Naive thymus-derived CD4-positive, alpha-beta T cell (primary cell): ENCODE data around the gene KIAA0232. TPM values are rescaled to one million over a fixed set of nuclear protein-coding genes. Genes with fewer than 3 reads are reported as not detected.

Experiments
- ATAC-seq: fragments of 150-1000 bp; cut with Tn5 transposase; 2 replicates; pipeline ENCODE4 v1.10.0; 2021; ENCODE audit warnings: mild to moderate bottlenecking, moderate library complexity
- CTCF ChIA-PET: fragments of 350-600 bp; sonication (Branson Sonifier 250); formaldehyde crosslinking; loops from one replicate; lab custom pipeline; 2021; ENCODE audit warnings: antibody characterized with exemption; lab: Charles Lee
- POLR2A ChIA-PET: fragments of 350-600 bp; sonication (Branson Sonifier 250); formaldehyde crosslinking; loops from one replicate; lab custom pipeline; 2021; ENCODE audit warnings: antibody characterized with exemption, inconsistent platforms; lab: Charles Lee
- DNase-seq, 9 donors: peaks; one replicate each; pipeline versions ENCODE4 v3.0.0 to v3.0.0-alpha.2; 2020 to 2022; ENCODE audit warnings: mixed read lengths in 1 of 9
- H3K27ac ChIP-seq: one replicate; pipeline ENCODE4 v1.7.0; 2013; ENCODE audit warnings: mild to moderate bottlenecking, low read depth, low read length, moderate library complexity
- H3K27me3 ChIP-seq, 2 donors: one replicate each; pipeline ENCODE4 v1.7.0; 2013; ENCODE audit warnings: low read length in 2 of 2, mild to moderate bottlenecking in 2 of 2, moderate library complexity in 2 of 2; ENCODE audit not compliant: control insufficient read depth in 2 of 2, insufficient read depth in 2 of 2
- H3K36me3 ChIP-seq, 3 experiments: 1 replicate in 2 of 3; 2 replicates in 1 of 3; pipeline ENCODE4 v1.7.0; 2013; ENCODE audit warnings: low read length in 3 of 3, mild to moderate bottlenecking in 3 of 3, moderate library complexity in 1 of 3; ENCODE audit not compliant: insufficient read depth in 3 of 3, control insufficient read depth in 2 of 3
- H3K4me1 ChIP-seq, 2 donors: one replicate each; pipeline ENCODE4 v1.7.0; 2013; ENCODE audit warnings: low read length in 2 of 2, mild to moderate bottlenecking in 2 of 2, moderate library complexity in 1 of 2; ENCODE audit not compliant: control insufficient read depth in 2 of 2, insufficient read depth in 2 of 2
- H3K4me3 ChIP-seq: 2 replicates; pipeline ENCODE4 v1.7.0; 2013; ENCODE audit warnings: mild to moderate bottlenecking, low read length
- H3K9me3 ChIP-seq, 3 experiments: 1 replicate in 2 of 3; 2 replicates in 1 of 3; pipeline ENCODE4 v1.7.0; 2013; ENCODE audit warnings: low read length in 3 of 3; ENCODE audit not compliant: control insufficient read depth in 2 of 3
- H3K27ac Mint-ChIP-seq, 9 donors: one replicate each; pipeline ENCODE4 v1.8.0; 2020 to 2022; ENCODE audit warnings: mixed read lengths in 9 of 9, mild to moderate bottlenecking in 8 of 9, moderate library complexity in 5 of 9, inconsistent platforms in 2 of 9
- H3K27me3 Mint-ChIP-seq, 5 donors: one replicate each; pipeline ENCODE4 v1.8.0; 2021 to 2022; ENCODE audit warnings: mixed read lengths in 5 of 5, mild to moderate bottlenecking in 1 of 5
- H3K36me3 Mint-ChIP-seq, 5 donors: one replicate each; pipeline ENCODE4 v1.8.0; 2020 to 2022; ENCODE audit warnings: mixed read lengths in 5 of 5, mild to moderate bottlenecking in 3 of 5, inconsistent platforms in 1 of 5
- H3K4me1 Mint-ChIP-seq, 7 donors: one replicate each; pipeline ENCODE4 v1.8.0; 2020 to 2022; ENCODE audit warnings: mixed read lengths in 7 of 7, mild to moderate bottlenecking in 3 of 7, inconsistent platforms in 1 of 7
- H3K4me3 Mint-ChIP-seq, 10 donors: one replicate each; pipeline ENCODE4 v1.8.0; 2020 to 2022; ENCODE audit warnings: mild to moderate bottlenecking in 10 of 10, mixed read lengths in 10 of 10, moderate library complexity in 6 of 10, inconsistent platforms in 2 of 10
- H3K9me3 Mint-ChIP-seq, 11 donors: one replicate each; pipeline ENCODE4 v1.8.0; 2020 to 2022; ENCODE audit warnings: mixed read lengths in 11 of 11, mild to moderate bottlenecking in 4 of 11, inconsistent platforms in 1 of 11, moderate library complexity in 1 of 11
- intact Hi-C, 2 donors: fragments of 100-400 bp; cut with micrococcal nuclease; formaldehyde crosslinking; loops; one replicate each; pipeline ENCODE4 v1.15.1; 2023
- polyA plus RNA-seq, 2 donors: library from polyadenylated mRNA; unstranded; fragments of 300-500 nt; fragmentation: Illumina TruSeq; gene quantifications; one replicate each; pipeline ENCODE4 v1.2.3, GENCODE V29; 2021
- total RNA-seq, 6 experiments: library from RNA in 5 of 6; stranded (reverse) in 5 of 6; gene quantifications; 1 replicate in 5 of 6; 2 replicates in 1 of 6; pipeline ENCODE4 v1.2.3 and lab custom pipeline; 2021 to 2026

Gene KIAA0232
- total and polyA plus RNA-seq, 7 experiments from 2014 or later = 12.0 to 24.2 (median 17.2) TPM

- Histone ChIP-seq H3K27me3 (no peaks in the 10 kb centered on the region), H3K36me3 (peaks cover 0 to 4% (median 0%) of the 10 kb centered on the region in 3 experiments), H3K27ac (peak overlapping the region; percentile 43), H3K9me3 (no peaks in the 10 kb centered on the region), H3K4me1 (peaks cover 20 to 23% of the 10 kb centered on the region in 2 donors), H3K4me3 (no peak overlapping the region)
- Mint-ChIP-seq H3K36me3 (no peaks in the 10 kb centered on the region), H3K9me3 (no peaks in the 10 kb centered on the region), H3K27ac (peak overlapping the region; percentile 43 to 89 (median 80)), H3K4me1 (peaks cover 28 to 76% (median 69%) of the 10 kb centered on the region in 7 donors), H3K27me3 (no peaks in the 10 kb centered on the region), H3K4me3 (peak overlapping the region in 9 of 10 donors; percentile 4 to 84 (median 43))
- ChIA-PET CTCF (interaction anchor here (0.7 to 1.6 kb wide), 4 partner anchors 11 to 93 kb away, joined by 3 to 4 read pairs (median 3); no protein-coding TSS in a partner anchor), POLR2A (interaction anchor here (0.6 to 2.2 kb wide), 5 partner anchors 11 to 139 kb away, joined by 3 to 7 read pairs (median 5); partner anchors contain the start of genes BLOC1S4 and MRFAP1L1)
- DNase-seq (no peak), ATAC-seq (no peak)
- intact Hi-C loops = loop anchor here in 1 of 2 donors (5.0 to 10.0 kb wide), 3 partner anchors 205 to 1377 kb away; partner anchors contain the start of genes ABLIM2 and MAN2B2
Measured at GRCh38 chr4:6779667-6780565, 2.6 kb upstream of the KIAA0232 start.

- DNase-seq = no peak
- Histone ChIP-seq H3K4me1 (peaks cover 27 to 31% of the 10 kb centered on the region in 2 donors), H3K9me3 (no peaks in the 10 kb centered on the region), H3K36me3 (peaks cover 0 to 4% (median 0%) of the 10 kb centered on the region in 3 experiments), H3K27me3 (no peaks in the 10 kb centered on the region), H3K4me3 (no peak overlapping the region), H3K27ac (peak overlapping the region; percentile 97)
- Mint-ChIP-seq H3K9me3 (no peaks in the 10 kb centered on the region), H3K27ac (peak overlapping the region; percentile 15 to 89 (median 80)), H3K27me3 (no peaks in the 10 kb centered on the region), H3K4me3 (peak overlapping the region; percentile 57 to 84 (median 80)), H3K36me3 (peaks cover 0 to 4% (median 0%) of the 10 kb centered on the region in 5 donors), H3K4me1 (peaks cover 39 to 80% (median 73%) of the 10 kb centered on the region in 7 donors)
- ATAC-seq = no peak
- ChIA-PET POLR2A (interaction anchor here (0.6 to 3.7 kb wide), 9 partner anchors 10 to 107 kb away, joined by 3 to 35 read pairs (median 5); partner anchors contain the start of genes BLOC1S4 and MRFAP1L1), CTCF (interaction anchor here (1.3 kb wide), 1 partner anchor 12 kb away, joined by 4 read pairs; no protein-coding TSS in a partner anchor)
- intact Hi-C loops = loop anchor here in 1 of 2 donors (5.0 to 10.0 kb wide), 3 partner anchors 206 to 1376 kb away; partner anchors contain the start of genes ABLIM2 and MAN2B2
Measured at GRCh38 chr4:6781113-6781512, 1.4 kb upstream of the KIAA0232 start.

- DNase-seq (no peak), ATAC-seq (no peak)
- CTCF ChIA-PET = interaction anchor here (1.0 kb wide), 1 partner anchor 91 kb away, joined by 3 read pairs; no protein-coding TSS in a partner anchor
Measured at GRCh38 chr4:6781561-6781960, 966 bp upstream of the KIAA0232 start.

GRCh38 chr4:6782846-6783110 is 251 bp downstream of the KIAA0232 start:
- Mint-ChIP-seq H3K4me3 (peak overlapping the region in 1 of 10 donors; percentile 85), H3K27me3 (no peaks in the 10 kb centered on the region), H3K4me1 (peaks cover 35 to 75% (median 69%) of the 10 kb centered on the region in 7 donors), H3K9me3 (no peaks in the 10 kb centered on the region), H3K36me3 (peaks cover 0 to 10% (median 6%) of the 10 kb centered on the region in 5 donors), H3K27ac (no peak overlapping the region)
- intact Hi-C loops = loop anchor here (1.0 to 10.0 kb wide), 23 partner anchors 31 to 1658 kb away; partner anchors contain the start of genes ABLIM2 (in 2 of the 2), BLOC1S4 (in 2 of the 2), GRPEL1 (in 2 of the 2) and MAN2B2 (in 2 of the 2)
- DNase-seq (no peak), ATAC-seq (no peak)
- H3K9me3 ChIP-seq = no peaks in the 10 kb centered on the region
- peak overlapping the region; percentile 97 for H3K27ac ChIP-seq
- H3K27me3 ChIP-seq = no peaks in the 10 kb centered on the region
- H3K4me1 ChIP-seq = peaks cover 21 to 24% of the 10 kb centered on the region in 2 donors
- H3K36me3 ChIP-seq = peaks cover 0 to 4% (median 0%) of the 10 kb centered on the region in 3 experiments
- ChIA-PET POLR2A (interaction anchor here (1.4 to 3.8 kb wide), 5 partner anchors 14 to 286 kb away, joined by 4 to 35 read pairs (median 15); partner anchors contain the start of genes BLOC1S4 and TADA2B), CTCF (no interaction called here)
- peak overlapping the region; percentile 74 for H3K4me3 ChIP-seq

More at GRCh38 chr4:6781561-6781960, 966 bp upstream of the KIAA0232 start:
- Mint-ChIP-seq H3K4me1 (peaks cover 39 to 80% (median 74%) of the 10 kb centered on the region in 7 donors), H3K27me3 (no peaks in the 10 kb centered on the region), H3K4me3 (peak overlapping the region; percentile 57 to 84 (median 80)), H3K36me3 (peaks cover 0 to 4% (median 0%) of the 10 kb centered on the region in 5 donors), H3K27ac (peak overlapping the region; percentile 15 to 89 (median 80)), H3K9me3 (no peaks in the 10 kb centered on the region)
- peak overlapping the region; percentile 41 for H3K4me3 ChIP-seq
- POLR2A ChIA-PET = interaction anchor here (0.6 to 3.8 kb wide), 11 partner anchors 10 to 262 kb away, joined by 3 to 35 read pairs (median 5); partner anchors contain the start of genes BLOC1S4, MRFAP1L1 and TADA2B
- no peaks in the 10 kb centered on the region for H3K27me3 ChIP-seq
- H3K27ac ChIP-seq = peak overlapping the region; percentile 97
- intact Hi-C loops = loop anchor here in 1 of 2 donors (5.0 to 10.0 kb wide), 3 partner anchors 207 to 1376 kb away; partner anchors contain the start of genes ABLIM2 and MAN2B2
- no peaks in the 10 kb centered on the region for H3K9me3 ChIP-seq
- H3K4me1 ChIP-seq = peaks cover 27 to 31% of the 10 kb centered on the region in 2 donors
- H3K36me3 ChIP-seq = peaks cover 0 to 4% (median 0%) of the 10 kb centered on the region in 3 experiments

GRCh38 chr4:6783111-6783981 is 819 bp downstream of the KIAA0232 start:
- Histone ChIP-seq H3K4me1 (peaks cover 20 to 21% of the 10 kb centered on the region in 2 donors), H3K27ac (peak overlapping the region; percentile 97), H3K36me3 (peaks cover 0 to 4% (median 0%) of the 10 kb centered on the region in 3 experiments), H3K4me3 (peak overlapping the region; percentile 85), H3K9me3 (no peaks in the 10 kb centered on the region), H3K27me3 (no peaks in the 10 kb centered on the region)
- no peaks in the 10 kb centered on the region for H3K9me3 Mint-ChIP-seq
- ChIA-PET CTCF (interaction anchor here (0.6 to 2.9 kb wide), 5 partner anchors 63 to 110 kb away, joined by 3 to 15 read pairs (median 3); no protein-coding TSS in a partner anchor), POLR2A (interaction anchor here (0.6 to 3.8 kb wide), 12 partner anchors 8 to 285 kb away, joined by 3 to 35 read pairs (median 4); partner anchors contain the start of genes BLOC1S4 and MRFAP1L1)
- peak overlapping the region; percentile 82 to 88 (median 86) for H3K4me3 Mint-ChIP-seq
- ATAC-seq (peak; percentile 85), DNase-seq (peak; percentile 80 to 92 (median 87))
- H3K4me1 Mint-ChIP-seq = peaks cover 39 to 75% (median 68%) of the 10 kb centered on the region in 7 donors
- H3K27me3 Mint-ChIP-seq = no peaks in the 10 kb centered on the region
- intact Hi-C loops = loop anchor here (1.0 to 10.0 kb wide), 20 partner anchors 67 to 1657 kb away; partner anchors contain the start of genes ABLIM2 (in 2 of the 2), GRPEL1 (in 2 of the 2), MAN2B2 (in 2 of the 2) and MRFAP1L1 (in 2 of the 2)
- H3K36me3 Mint-ChIP-seq = peaks cover 0 to 13% (median 7%) of the 10 kb centered on the region in 5 donors
- H3K27ac Mint-ChIP-seq = peak overlapping the region; percentile 64 to 93 (median 84)
